RWPE2 (cell line): Measurements from ENCODE around the gene SPIN2B.
A peak's percentile ranks its signal among the peaks of the same experiment; 100 is the strongest.
"Not testable (repeated sequence)": the region's sequence is repeated elsewhere in the genome, so short reads cannot be mapped to it uniquely, and the experiment has no call there.

Experiments
- ATAC-seq: fragments of 200-7000 bp; cut with Tn5 transposase; 3 replicates; pipeline ENCODE4 v1.9.1; 2021; ENCODE audit warnings: low read depth
- DNase-seq: peaks from one replicate; pipeline ENCODE4 v3.0.0-alpha.2; 2020; ENCODE audit warnings: low spot score
- H3K27ac ChIP-seq: fragments of 450-650 bp; 2 replicates; pipeline ENCODE4 v1.5.1; 2017; ENCODE audit warnings: mild to moderate bottlenecking; ENCODE audit not compliant: poor library complexity, severe bottlenecking
- H3K27me3 ChIP-seq: fragments of 250-450 bp; sonication (Bioruptor Pico); 2 replicates; pipeline ENCODE4 v1.5.1; 2021; ENCODE audit warnings: mild to moderate bottlenecking, moderate library complexity; ENCODE audit not compliant: insufficient read depth, poor library complexity, severe bottlenecking
- H3K36me3 ChIP-seq: fragments of 250-450 bp; sonication (Bioruptor Pico); 2 replicates; pipeline ENCODE4 v1.5.1; 2020; ENCODE audit warnings: low read depth, mild to moderate bottlenecking, moderate library complexity
- H3K4me1 ChIP-seq: fragments of 250-450 bp; sonication (Bioruptor Pico); 2 replicates; pipeline ENCODE4 v1.5.1; 2021; ENCODE audit warnings: mild to moderate bottlenecking, moderate library complexity; ENCODE audit not compliant: insufficient read depth, poor library complexity, severe bottlenecking
- H3K4me3 ChIP-seq: fragments of 250-450 bp; sonication (Bioruptor Pico); 2 replicates; pipeline ENCODE4 v1.5.1; 2021; ENCODE audit warnings: mild to moderate bottlenecking, moderate library complexity; ENCODE audit not compliant: severe bottlenecking
- H3K9me3 ChIP-seq: fragments of 250-450 bp; sonication (Bioruptor Pico); 2 replicates; pipeline ENCODE4 v1.5.1; 2021; ENCODE audit warnings: mild to moderate bottlenecking, moderate library complexity; ENCODE audit not compliant: severe bottlenecking
- CTCF ChIP-seq: fragments of 450-650 bp; IDR thresholded peaks from one replicate; pipeline ENCODE4 v1.5.1; 2017; ENCODE audit warnings: mild to moderate bottlenecking, moderate library complexity; ENCODE audit not compliant: poor library complexity, severe bottlenecking

SPIN2B gene

GRCh38 chrX:57132046-57132445, 10.7 kb upstream of the SPIN2B start:
- ATAC-seq (no peak), DNase-seq (no peak)
- Histone ChIP-seq H3K27ac (no peak overlapping the region), H3K9me3 (no peaks in the 10 kb centered on the region), H3K4me1 (no peaks in the 10 kb centered on the region), H3K36me3 (no peaks in the 10 kb centered on the region), H3K27me3 (no peaks in the 10 kb centered on the region), H3K4me3 (no peak overlapping the region)
- no peak for TF ChIP-seq CTCF

- peak overlapping the region; percentile 66 for H3K4me3 ChIP-seq
- H3K27ac ChIP-seq = peak overlapping the region; percentile 37
- no peak for DNase-seq
- no peak for TF ChIP-seq CTCF
- H3K36me3 ChIP-seq = no peaks in the 10 kb centered on the region
- H3K4me1 ChIP-seq = no peaks in the 10 kb centered on the region
- no peak for ATAC-seq
- H3K27me3 ChIP-seq = no peaks in the 10 kb centered on the region
- H3K9me3 ChIP-seq = no peaks in the 10 kb centered on the region
Measured at GRCh38 chrX:57121816-57122215, 468 bp upstream of the SPIN2B start.

GRCh38 chrX:57120619-57121161, 658 bp downstream of the SPIN2B start:
- peak overlapping the region; percentile 66 for H3K4me3 ChIP-seq
- not testable (repeated sequence) for H3K27me3 ChIP-seq, DNase-seq, H3K4me1 ChIP-seq, H3K9me3 ChIP-seq, H3K36me3 ChIP-seq
- peak; percentile 6; the same call in 2 of the 3 replicates for ATAC-seq
- H3K27ac ChIP-seq = peak overlapping the region; percentile 37

GRCh38 chrX:57119416-57119815, 1.9 kb downstream of the SPIN2B start:
- H3K4me3 ChIP-seq = no peak overlapping the region
- ATAC-seq (no peak), DNase-seq (no peak)
- H3K27ac ChIP-seq = no peak overlapping the region
- H3K27me3 ChIP-seq = no peaks in the 10 kb centered on the region
- no peak for TF ChIP-seq CTCF
- H3K4me1 ChIP-seq = no peaks in the 10 kb centered on the region
- no peaks in the 10 kb centered on the region for H3K36me3 ChIP-seq
- no peaks in the 10 kb centered on the region for H3K9me3 ChIP-seq

- not testable (repeated sequence) for H3K27ac ChIP-seq, H3K9me3 ChIP-seq, H3K27me3 ChIP-seq, H3K4me1 ChIP-seq, ATAC-seq, H3K36me3 ChIP-seq, H3K4me3 ChIP-seq, DNase-seq
Measured at GRCh38 chrX:57117566-57117965, 3.8 kb downstream of the SPIN2B start.

- Histone ChIP-seq H3K27ac (no peak overlapping the region), H3K4me1 (no peaks in the 10 kb centered on the region), H3K27me3 (no peaks in the 10 kb centered on the region), H3K36me3 (no peaks in the 10 kb centered on the region), H3K4me3 (no peak overlapping the region), H3K9me3 (no peaks in the 10 kb centered on the region)
- TF ChIP-seq CTCF = no peak
- DNase-seq (no peak), ATAC-seq (no peak)
Measured at GRCh38 chrX:57104921-57105398, 16.4 kb downstream of the SPIN2B start.
